Heart right ventricle (tissue), 16 donors: ENCODE measurements around the gene BCL10. TPM values are rescaled to one million over a fixed set of nuclear protein-coding genes. Genes with fewer than 3 reads are reported as not detected.

Source experiments
- ATAC-seq, 8 donors: fragments of 200-7000 bp; cut with Tn5 transposase; one replicate each; pipeline ENCODE4 v1.9.1; 2020; ENCODE audit warnings: mild to moderate bottlenecking in 8 of 8, moderate library complexity in 8 of 8, moderate number of reproducible peaks in 1 of 8
- DNase-seq, 2 donors: peaks; one replicate each; pipeline ENCODE4 v3.0.0-alpha.2; 2020
- H3K27ac ChIP-seq, 10 donors: fragments of 200-600 bp; sonication (generic) in 2 of 10; one replicate each; pipeline versions ENCODE4 v1.5.0 to v1.8.0; 2020 to 2022; ENCODE audit warnings: mild to moderate bottlenecking in 3 of 10
- H3K27me3 ChIP-seq, 7 donors: fragments of 200-600 bp; one replicate each; pipeline ENCODE4 v1.8.0; 2021 to 2022; ENCODE audit warnings: mild to moderate bottlenecking in 2 of 7
- H3K36me3 ChIP-seq, 9 donors: fragments of 200-600 bp; sonication (generic) in 1 of 9; one replicate each; pipeline versions ENCODE4 v1.5.0 to v1.8.0; 2020 to 2022; ENCODE audit warnings: mild to moderate bottlenecking in 2 of 9
- H3K4me1 ChIP-seq, 9 donors: fragments of 200-600 bp; sonication (generic) in 1 of 9; one replicate each; pipeline versions ENCODE4 v1.5.0 to v1.8.0; 2020 to 2022; ENCODE audit warnings: mild to moderate bottlenecking in 4 of 9
- H3K4me3 ChIP-seq, 10 donors: fragments of 200-600 bp; sonication (generic) in 2 of 10; one replicate each; pipeline versions ENCODE4 v1.5.0 to v1.8.0; 2020 to 2022; ENCODE audit warnings: mild to moderate bottlenecking in 7 of 10, moderate library complexity in 2 of 10
- H3K9me3 ChIP-seq, 11 donors: fragments of 200-600 bp in 10 of 11; sonication (generic) in 2 of 11; one replicate each; pipeline versions ENCODE4 v1.5.0 to v1.8.0; 2013 to 2022; ENCODE audit warnings: mild to moderate bottlenecking in 2 of 11, control low read depth in 1 of 11, moderate library complexity in 1 of 11
- CTCF ChIP-seq, 9 donors: fragments of 200-600 bp; sonication (generic) in 2 of 9; IDR thresholded peaks; one replicate each; pipeline versions ENCODE4 v1.5.0 to v1.8.0; 2021 to 2022; ENCODE audit warnings: antibody characterized with exemption in 9 of 9, mild to moderate bottlenecking in 5 of 9, moderate library complexity in 1 of 9
- WGBS, 2 donors: extraction: QIAGEN DNeasy Blood & Tissue Kit; methylation state at CpG; one replicate each; pipeline ENCODE4 v1.1.7; 2013; ENCODE audit warnings: inconsistent platforms in 1 of 2; 5-methylcytosine and 5-hydroxymethylcytosine counted together
- intact Hi-C, 10 donors: fragments of 100-400 bp; cut with DNase I; formaldehyde crosslinking; loops; one replicate each; pipeline versions ENCODE4 v1.11.1 to v1.14.2; 2022
- polyA plus RNA-seq, 2 donors: library from polyadenylated mRNA; stranded (reverse); fragments of 200-250 nt; gene quantifications; one replicate each; pipeline ENCODE4 v1.2.3, GENCODE V29; 2013
- total RNA-seq, 10 donors: library from RNA; stranded (reverse); fragmentation: NEBNext Ultra II Directional in 3 of 10; extraction: Animal tissue kit (Norgen Biotek cat#: 25700) in 3 of 10; gene quantifications; one replicate each; pipeline versions ENCODE4 v1.2.1 to v1.2.4, GENCODE V29; 2021 to 2023
- donor health status: Arrhythmogenic right ventricular cardiomyopathy.
- donor health status: ischemic (EF 13 %, LVEDD 7.1; RV severe dilation, severe dysfunction).
- donor health status: healthy with polysubstance abuse.
- donor health status: DM: no; HTN: yes; CAD: no.
- donor health status: DM: no; HTN: no; CAD: no.
- donor health status: ischemic (EF 25% LVEDD 6.9; RV normal size, moderate dysfunction).
- donor health status: ischemic (EF 25% LVEDD 5.7; RV mildly dilated, moderate dysfunction).
- donor health status: healthy.
- donor health status: DM: yes; HTN: yes; CAD: no.
- donor health status: Ischemic cardiomyopathy.
- donor health status: ischemic (EF 35%, LVEDD 5.7; RV mildly dilated, moderate dysfunction).
- donor health status: nonischemic (EF 11% LVEDD 7.7; RV severe dilation, severe dysfunction).
- donor health status: DM: yes; HTN: yes; CAD: no.
- donor health status: PGD.
- donor health status: ischemic (EF 29% LVEDD 5.4; RV normal size, mild dysfunction).
- donor health status: nonischemic (EF 23%, LVEDD 6.1; RV moderate dilation, normal function).

BCL10 gene
- total and polyA plus RNA-seq, 12 donors, result 4.1 to 15.3 (median 8.9) TPM

DNA sequence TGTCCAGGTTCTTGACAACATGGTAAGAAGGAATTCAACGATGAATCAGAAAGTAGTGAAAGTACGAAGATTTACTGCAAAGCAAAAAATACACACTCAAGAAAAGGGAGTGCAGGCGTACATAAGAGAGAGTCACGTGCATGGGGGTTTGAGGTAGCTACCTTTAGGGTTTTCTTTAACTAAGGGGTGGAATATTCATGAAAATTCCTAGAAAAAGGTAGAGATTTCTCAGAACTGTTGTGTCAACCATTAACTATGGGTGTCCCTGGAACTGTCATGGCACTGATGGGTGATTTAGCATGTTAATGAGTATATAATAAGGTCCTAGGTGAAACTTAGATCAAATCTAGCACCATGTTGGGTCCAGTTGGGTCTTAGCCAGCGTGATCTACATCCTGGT is 53.1 kb downstream of the BCL10 start:
- no peak for DNase-seq
- WGBS, 2 donors, result 68 to 82% methylated on average over 5 of the region's 5 CpGs
- H3K4me1 ChIP-seq, result peaks cover 0 to 31% (median 17%) of the 10 kb centered on the region in 9 donors
- no peaks in the 10 kb centered on the region for H3K9me3 ChIP-seq
- no peaks in the 10 kb centered on the region for H3K36me3 ChIP-seq
- intact Hi-C loops, result no loop called here
- H3K27me3 ChIP-seq, result peaks cover 0 to 17% (median 0%) of the 10 kb centered on the region in 7 donors
- ATAC-seq, result no peak
- no peak for TF ChIP-seq CTCF (IDR thresholded peaks at IDR 0.05)
- H3K27ac ChIP-seq, result no peak overlapping the region
- H3K4me3 ChIP-seq, result no peak overlapping the region

DNA sequence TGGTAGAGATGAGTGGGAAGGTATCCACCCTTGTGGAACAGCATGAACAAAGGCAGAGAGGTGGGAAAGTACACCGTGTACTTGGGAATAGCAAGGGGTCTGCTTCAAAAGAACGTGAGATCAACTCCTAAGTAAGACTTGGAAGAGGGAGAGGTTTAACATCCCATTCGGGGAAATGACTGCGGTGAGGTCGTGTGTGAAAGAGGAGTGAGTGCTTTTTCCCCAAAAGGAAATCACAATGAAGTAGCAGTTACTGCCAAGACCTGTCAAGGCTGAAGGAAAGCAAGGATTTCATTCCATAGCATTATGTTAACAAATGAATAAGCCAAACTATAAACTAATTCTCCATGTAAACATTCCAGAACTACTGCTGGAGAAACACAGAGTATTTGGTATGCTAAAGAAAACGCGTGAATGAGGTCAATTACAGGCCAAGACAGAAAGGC is 55.7 kb downstream of the BCL10 start:
- Histone ChIP-seq H3K27me3 (peaks cover 0 to 17% (median 0%) of the 10 kb centered on the region in 7 donors), H3K27ac (no peak overlapping the region), H3K4me3 (no peak overlapping the region), H3K4me1 (peaks cover 0 to 27% (median 16%) of the 10 kb centered on the region in 9 donors), H3K36me3 (no peaks in the 10 kb centered on the region), H3K9me3 (no peaks in the 10 kb centered on the region)
- intact Hi-C loops, result no loop called here
- WGBS, 2 donors, result 23 to 26% methylated on average over 7 of the region's 7 CpGs
- TF ChIP-seq CTCF (IDR thresholded peaks at IDR 0.05), result no peak
- no peak for ATAC-seq
- no peak for DNase-seq

GRCh38 chr1:85219853-85220610 is 56.4 kb downstream of the BCL10 start:
- H3K4me1 ChIP-seq, result peaks cover 0 to 19% (median 9%) of the 10 kb centered on the region in 9 donors
- no peak overlapping the region for H3K4me3 ChIP-seq
- intact Hi-C loops, result no loop called here
- WGBS, 2 donors, result 82 to 91% methylated on average over 2 of the region's 2 CpGs
- peaks cover 0 to 17% (median 0%) of the 10 kb centered on the region in 7 donors for H3K27me3 ChIP-seq
- DNase-seq (no peak), ATAC-seq (no peak)
- no peaks in the 10 kb centered on the region for H3K9me3 ChIP-seq
- no peak for TF ChIP-seq CTCF (IDR thresholded peaks at IDR 0.05)
- no peak overlapping the region for H3K27ac ChIP-seq
- no peaks in the 10 kb centered on the region for H3K36me3 ChIP-seq

DNA sequence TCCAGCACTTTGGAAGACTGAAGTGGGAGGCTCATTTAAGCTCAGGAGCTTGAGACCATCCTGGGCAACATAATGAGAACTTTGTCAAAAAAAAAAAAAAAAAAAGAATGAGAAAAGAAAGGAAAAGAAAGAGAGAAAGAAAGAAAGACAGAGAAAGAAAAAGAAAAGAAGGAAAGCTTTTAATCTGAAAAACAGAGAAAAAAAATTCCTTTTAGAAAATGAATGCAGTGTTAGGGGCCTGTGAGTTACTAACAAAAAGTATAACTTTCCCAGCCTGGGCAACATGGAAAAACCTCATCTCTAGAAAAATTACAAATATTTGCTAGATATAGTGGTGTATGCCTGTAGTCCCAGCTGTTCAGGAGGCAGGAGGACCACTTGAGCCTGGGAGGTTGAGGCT is 59.7 kb downstream of the BCL10 start:
- Histone ChIP-seq H3K36me3 (no peaks in the 10 kb centered on the region), H3K4me1 (peaks cover 0 to 8% (median 0%) of the 10 kb centered on the region in 9 donors), H3K9me3 (no peaks in the 10 kb centered on the region), H3K4me3 (no peak overlapping the region), H3K27ac (no peak overlapping the region), H3K27me3 (peaks cover 0 to 12% (median 0%) of the 10 kb centered on the region in 7 donors)
- DNase-seq, result no peak
- TF ChIP-seq CTCF (IDR thresholded peaks at IDR 0.05), result no peak
- no peak for ATAC-seq
- intact Hi-C loops, result no loop called here

Other genes with a start within 250 kb of the BCL10 start
- gene MCOLN3, start 228.1 kb downstream of the BCL10 start, total RNA-seq, result under 1 TPM in 9 of 10 donors, not detected in 1; 0.13 to 0.92 (median 0.28) TPM
- 1 to 10 TPM in 1 of 2 donors, under 1 TPM in 1; 0.13 to 2.7 TPM for gene MCOLN3, start 228.1 kb downstream of the BCL10 start, polyA plus RNA-seq
- gene SYDE2, start 75.6 kb downstream of the BCL10 start, total RNA-seq, result 10 to 100 TPM; 16.1 to 24.7 (median 21.4) TPM
- gene SYDE2, start 75.6 kb downstream of the BCL10 start, polyA plus RNA-seq, result 1 to 10 TPM; 1.1 to 3.0 TPM
- 10 to 100 TPM; 12.8 to 21.3 (median 15.0) TPM for gene C1orf52, start 17.0 kb downstream of the BCL10 start, total RNA-seq
- 10 to 100 TPM; 18.4 to 34.4 TPM for gene C1orf52, start 17.0 kb downstream of the BCL10 start, polyA plus RNA-seq
- 10 to 100 TPM in 7 of 10 donors, 1 to 10 TPM in 3; 5.4 to 29.0 (median 19.0) TPM for gene DDAH1, start 188.5 kb upstream of the BCL10 start, total RNA-seq
- 10 to 100 TPM in 1 of 2 donors, 1 to 10 TPM in 1; 2.7 to 11.0 TPM for gene DDAH1, start 188.5 kb upstream of the BCL10 start, polyA plus RNA-seq